Keratinocyte (primary cell): ENCODE measurements around the gene IFT172. TPM values are rescaled to one million over a fixed set of nuclear protein-coding genes. Genes with fewer than 3 reads are reported as not detected.

Source experiments
- DNase-seq: peaks from one replicate; pipeline ENCODE4 v3.0.0-alpha.2; 2011; ENCODE audit warnings: low read depth, missing footprints, low spot score
- FAIRE-seq: peaks from 2 replicates; lab custom pipeline; 2011; peaks lifted over from hg19 to GRCh38; lab: Jason Lieb, UNC
- H2AFZ ChIP-seq: 2 replicates; pipeline ENCODE4 v1.6.0; 2012; ENCODE audit warnings: low read length, control low read depth, inconsistent platforms; ENCODE audit not compliant: control insufficient read depth
- H3K27ac ChIP-seq: 2 replicates; pipeline ENCODE4 v1.5.1; 2011; ENCODE audit warnings: low read length; ENCODE audit not compliant: control insufficient read depth, insufficient read depth
- H3K27me3 ChIP-seq: 3 replicates; pipeline ENCODE4 v1.6.0; 2011; ENCODE audit warnings: low read length; ENCODE audit not compliant: control insufficient read depth, insufficient read depth; ENCODE audit errors: extremely low read depth
- H3K36me3 ChIP-seq, 2 experiments: 2 replicates in 1 of 2; 3 replicates in 1 of 2; pipeline ENCODE4 v1.5.1; 2011; ENCODE audit warnings: low read length in 2 of 2, mild to moderate bottlenecking in 1 of 2; ENCODE audit not compliant: control insufficient read depth in 2 of 2, insufficient read depth in 2 of 2; ENCODE audit errors: extremely low read depth in 1 of 2
- H3K4me1 ChIP-seq: 3 replicates; pipeline ENCODE4 v1.5.1; 2011; ENCODE audit warnings: low read length; ENCODE audit not compliant: control insufficient read depth, insufficient read depth; ENCODE audit errors: extremely low read depth
- H3K4me2 ChIP-seq: 3 replicates; pipeline ENCODE4 v1.6.0; 2011; ENCODE audit warnings: low read depth, low read length; ENCODE audit not compliant: control insufficient read depth, insufficient read depth; ENCODE audit errors: extremely low read depth
- H3K4me3 ChIP-seq, 3 experiments: fragments of 200-600 bp in 1 of 3; sonication (generic) in 1 of 3; 2 replicates in 2 of 3; 3 replicates in 1 of 3; pipeline ENCODE4 v1.5.1; 2011 to 2016; ENCODE audit warnings: low read length in 3 of 3, mild to moderate bottlenecking in 3 of 3, control low read depth in 2 of 3, inconsistent platforms in 1 of 3, low read depth in 1 of 3, mixed read lengths in 1 of 3, mixed run types in 1 of 3, moderate library complexity in 1 of 3; ENCODE audit not compliant: control insufficient read depth in 2 of 3, insufficient read depth in 2 of 3; ENCODE audit errors: extremely low read depth in 1 of 3
- H3K79me2 ChIP-seq: 2 replicates; pipeline ENCODE4 v1.6.0; 2012; ENCODE audit warnings: low read length; ENCODE audit not compliant: control insufficient read depth, insufficient read depth
- H3K9ac ChIP-seq: 3 replicates; pipeline ENCODE4 v1.6.0; 2011; ENCODE audit warnings: low read length; ENCODE audit not compliant: control insufficient read depth, insufficient read depth; ENCODE audit errors: extremely low read depth
- H3K9me1 ChIP-seq: 3 replicates; pipeline ENCODE4 v1.6.0; 2011; ENCODE audit warnings: low read length; ENCODE audit not compliant: control insufficient read depth, insufficient read depth; ENCODE audit errors: extremely low read depth
- H3K9me3 ChIP-seq: 2 replicates; pipeline ENCODE4 v1.5.1; 2012; ENCODE audit warnings: low read depth, low read length; ENCODE audit not compliant: control insufficient read depth
- H4K20me1 ChIP-seq: 3 replicates; pipeline ENCODE4 v1.6.0; 2011; ENCODE audit warnings: low read length; ENCODE audit not compliant: control insufficient read depth, insufficient read depth; ENCODE audit errors: extremely low read depth
- CTCF ChIP-seq, 3 experiments: IDR thresholded peaks in 1 of 3; conservative IDR thresholded peaks in 1 of 3; optimal IDR thresholded peaks in 1 of 3; 2 replicates in 2 of 3; 3 replicates in 1 of 3; pipeline versions ENCODE3 to v1.5.1; 2011; ENCODE audit warnings: low read length in 3 of 3, mild to moderate bottlenecking in 3 of 3, moderate library complexity in 2 of 3, control low read depth in 1 of 3, inconsistent platforms in 1 of 3; ENCODE audit not compliant: insufficient read depth in 2 of 3; ENCODE audit errors: extremely low read depth in 1 of 3
- EZH2 ChIP-seq: IDR thresholded peaks from one replicate; pipeline ENCODE4 v1.6.1; 2012; ENCODE audit warnings: inconsistent platforms, mild to moderate bottlenecking, low read length, moderate library complexity
- dilution Hi-C: fragments of 300-500 bp; cut with MboI; formaldehyde crosslinking; loops from one replicate; pipeline ENCODE4 v1.7.0; 2020; ENCODE audit warnings: low sequenced_read_pairs; ENCODE audit not compliant: extremely low pct_ligation_motif_present
- polyA plus RNA-seq, 5 experiments: library from polyadenylated mRNA; depleted of rRNA in 3 of 5; stranded (reverse) in 3 of 5; stranded (forward) in 1 of 5; unstranded in 1 of 5; fragments of >200 nt; gene quantifications; 1 replicate in 1 of 5; 2 replicates in 3 of 5; 3 replicates in 1 of 5; pipeline versions ENCODE4 v1.2.1 to v1.2.3, GENCODE V29; 2011 to 2012; ENCODE audit warnings: missing spikeins in 2 of 5, low read depth in 1 of 5, low replicate concordance in 1 of 5

The IFT172 gene
- polyA plus RNA-seq, 1 donor (not counting 4 experiments of a cell fraction or from before 2014, with no cell fraction given), result 12.7 TPM

GRCh38 chr2:27445155-27445554 lies 44.4 kb downstream of the IFT172 start:
- FAIRE-seq, result no peak
- Histone ChIP-seq H4K20me1 (no peaks in the 10 kb centered on the region), H3K36me3 (peaks cover 14 to 44% of the 10 kb centered on the region in 2 experiments), H3K4me3 (no peak overlapping the region), H3K9ac (no peak overlapping the region), H3K4me1 (peaks cover 21% of the 10 kb centered on the region), H2AFZ (no peak overlapping the region), H3K27me3 (no peaks in the 10 kb centered on the region), H3K9me3 (no peaks in the 10 kb centered on the region), H3K27ac (peak overlapping the region; percentile 68), H3K79me2 (no peaks in the 10 kb centered on the region), H3K4me2 (peak overlapping the region; percentile 70), H3K9me1 (no peaks in the 10 kb centered on the region)
- TF ChIP-seq CTCF (optimal IDR thresholded peaks at IDR 0.05 in 1 of 3, IDR thresholded peaks at IDR 0.05 in 1 of 3, conservative IDR thresholded peaks at IDR 0.05 in 1 of 3; ENCODE audit: extremely low read depth in 1 of 3, insufficient read depth in 2 of 3, low read length in 3 of 3) (no peak), EZH2 (no peak)
- dilution Hi-C loops, result no loop called here
- DNase-seq, result no peak

- no peaks in the 10 kb centered on the region for H4K20me1 ChIP-seq
- no peak for DNase-seq
- H3K9ac ChIP-seq, result peak overlapping the region; percentile 76
- no peaks in the 10 kb centered on the region for H3K9me3 ChIP-seq
- H3K4me2 ChIP-seq, result peak overlapping the region; percentile 72
- FAIRE-seq, result no peak
- H3K4me3 ChIP-seq, result peak overlapping the region; percentile 35 to 72 (median 70)
- H3K27me3 ChIP-seq, result no peaks in the 10 kb centered on the region
- peak overlapping the region; percentile 49 for H2AFZ ChIP-seq
- TF ChIP-seq CTCF (optimal IDR thresholded peaks at IDR 0.05 in 1 of 3, IDR thresholded peaks at IDR 0.05 in 1 of 3, conservative IDR thresholded peaks at IDR 0.05 in 1 of 3; ENCODE audit: extremely low read depth in 1 of 3, insufficient read depth in 2 of 3, low read length in 3 of 3) (no peak), EZH2 (no peak)
- dilution Hi-C loops, result no loop called here
- H3K9me1 ChIP-seq, result no peaks in the 10 kb centered on the region
- H3K4me1 ChIP-seq, result peaks cover 21% of the 10 kb centered on the region
- peak overlapping the region; percentile 36 for H3K27ac ChIP-seq
- peaks cover 21 to 42% of the 10 kb centered on the region in 2 experiments for H3K36me3 ChIP-seq
- H3K79me2 ChIP-seq, result no peaks in the 10 kb centered on the region
These were observed 46.6 kb downstream of the IFT172 start for GRCh38 chr2:27442920-27443282.
